HG03280 (cell line): ENCODE results near the gene BAIAP2L1.

ENCODE experiments used
- ATAC-seq: cut with Tn5 transposase; IDR thresholded peaks from one replicate; pipeline ENCODE4 v1.9.1; 2021; ENCODE audit warnings: mild to moderate bottlenecking, moderate library complexity; ENCODE audit not compliant: unreplicated experiment

BAIAP2L1 gene

DNA sequence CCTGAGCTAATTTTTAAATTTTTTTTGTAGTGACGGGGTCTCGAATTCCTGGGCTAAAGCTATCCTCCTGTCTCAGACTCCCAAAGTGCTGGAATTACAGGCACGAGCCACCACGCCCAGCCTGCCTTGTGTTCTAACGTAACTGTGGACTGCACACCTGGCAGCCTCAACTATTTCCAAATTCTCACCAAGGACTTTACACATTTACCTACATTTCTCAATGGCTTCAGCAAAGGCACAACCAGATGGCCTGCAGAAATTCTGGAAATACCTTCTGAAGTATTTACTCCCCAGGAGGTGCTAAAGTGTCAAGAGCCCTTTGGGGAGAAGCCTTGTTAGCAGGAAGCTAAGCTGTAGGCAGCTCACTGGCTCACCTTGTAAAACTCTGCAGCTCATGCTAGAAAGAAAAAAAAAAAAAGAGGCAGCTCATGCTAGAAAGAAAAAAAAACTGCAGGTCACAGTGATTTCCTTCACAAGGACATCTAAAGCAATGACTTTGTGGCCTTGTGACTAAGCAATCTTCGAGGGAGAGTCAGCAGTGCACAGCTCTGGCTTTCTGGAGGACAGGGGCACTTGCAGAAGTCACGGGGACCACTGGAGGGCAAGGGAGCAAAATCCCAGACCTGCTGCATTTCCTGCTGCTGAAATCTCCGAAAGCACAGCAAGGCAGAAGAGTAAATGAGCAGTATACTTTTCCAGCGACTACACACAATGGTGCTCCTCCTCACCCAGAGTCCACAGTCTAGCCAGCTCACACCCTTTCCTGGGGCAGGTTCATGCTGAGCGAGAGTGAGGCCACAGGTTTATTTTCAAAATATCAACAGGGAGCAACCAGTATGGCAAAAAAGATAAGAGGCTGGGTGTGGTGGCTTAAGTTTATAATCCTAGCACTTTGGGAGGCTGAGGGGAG, 40.4 kb downstream of the BAIAP2L1 start:
- ATAC-seq, result no peak

DNA sequence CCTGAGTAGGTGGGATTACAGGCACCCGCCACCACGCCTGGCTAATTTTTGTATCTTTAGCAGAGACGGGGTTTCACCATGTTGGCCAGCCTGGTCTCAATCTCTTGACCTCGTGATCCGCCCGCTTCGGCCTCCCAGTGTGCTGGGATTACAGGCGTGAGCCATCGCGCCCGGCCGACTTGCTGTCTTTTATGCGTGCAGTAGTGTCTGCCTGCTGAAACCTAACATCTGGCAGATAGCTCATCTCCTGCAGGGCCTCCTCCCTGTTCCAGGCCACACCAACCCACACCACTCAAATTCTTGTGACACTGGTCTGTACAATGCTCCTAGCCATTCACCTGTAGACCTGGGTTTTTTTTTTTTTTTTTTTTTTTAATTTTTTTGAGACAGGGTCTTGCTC, 41.5 kb downstream of the BAIAP2L1 start:
- ATAC-seq, result no peak

DNA sequence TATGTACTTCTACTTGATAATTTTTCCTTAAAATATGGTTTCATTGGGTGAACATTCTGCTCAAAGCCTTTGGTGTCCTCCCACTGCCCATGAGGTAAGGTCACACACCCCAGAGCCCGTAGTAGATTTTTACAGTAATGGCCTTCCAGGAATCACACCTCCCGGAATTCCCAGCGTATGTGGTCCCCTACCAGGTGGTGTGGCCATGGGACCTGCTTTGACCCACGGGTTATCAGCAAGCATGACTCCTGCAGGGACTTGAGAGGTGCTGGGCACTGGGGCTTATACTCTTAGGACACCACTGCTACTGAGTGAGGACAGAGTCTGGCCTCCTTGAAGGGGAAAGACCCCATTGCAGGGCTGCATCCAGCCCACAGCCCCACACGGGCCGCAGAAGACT, 42.2 kb downstream of the BAIAP2L1 start:
- ATAC-seq, result no peak

DNA sequence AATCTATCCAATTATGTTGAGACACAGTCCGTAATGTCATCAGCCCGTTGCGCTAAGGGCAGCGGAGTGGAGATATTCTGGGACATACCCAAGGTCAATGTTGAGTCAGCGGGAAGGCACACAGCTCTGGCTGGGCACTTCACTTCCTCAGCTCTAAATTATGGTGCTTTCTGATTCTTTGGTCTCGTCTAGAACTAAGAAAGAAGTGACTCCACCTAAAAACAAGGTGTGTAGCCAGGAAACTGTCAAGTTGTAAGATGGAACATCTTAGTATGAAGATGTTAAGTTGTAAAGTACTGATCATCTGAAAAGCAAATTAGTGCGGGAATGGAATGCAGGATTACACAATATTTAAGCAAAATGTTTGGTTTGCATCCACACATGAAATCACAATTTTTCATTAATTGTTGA, 43.1 kb downstream of the BAIAP2L1 start:
- ATAC-seq, result no peak

DNA sequence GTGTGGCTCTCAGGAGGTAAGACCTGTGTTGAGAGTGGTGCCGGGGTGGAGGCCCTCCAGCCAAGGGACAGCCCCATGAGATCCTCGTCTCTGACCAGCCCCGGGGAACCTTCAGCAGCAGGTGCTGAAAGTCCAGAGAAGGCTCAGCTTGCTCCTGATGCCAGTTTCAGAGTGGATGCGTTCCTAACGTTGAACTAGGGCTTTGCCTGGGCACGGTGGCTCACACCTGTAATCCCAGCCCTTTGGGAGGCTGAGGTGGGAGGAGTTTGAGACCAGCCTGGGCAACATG, 45.7 kb downstream of the BAIAP2L1 start:
- ATAC-seq, result no peak

DNA sequence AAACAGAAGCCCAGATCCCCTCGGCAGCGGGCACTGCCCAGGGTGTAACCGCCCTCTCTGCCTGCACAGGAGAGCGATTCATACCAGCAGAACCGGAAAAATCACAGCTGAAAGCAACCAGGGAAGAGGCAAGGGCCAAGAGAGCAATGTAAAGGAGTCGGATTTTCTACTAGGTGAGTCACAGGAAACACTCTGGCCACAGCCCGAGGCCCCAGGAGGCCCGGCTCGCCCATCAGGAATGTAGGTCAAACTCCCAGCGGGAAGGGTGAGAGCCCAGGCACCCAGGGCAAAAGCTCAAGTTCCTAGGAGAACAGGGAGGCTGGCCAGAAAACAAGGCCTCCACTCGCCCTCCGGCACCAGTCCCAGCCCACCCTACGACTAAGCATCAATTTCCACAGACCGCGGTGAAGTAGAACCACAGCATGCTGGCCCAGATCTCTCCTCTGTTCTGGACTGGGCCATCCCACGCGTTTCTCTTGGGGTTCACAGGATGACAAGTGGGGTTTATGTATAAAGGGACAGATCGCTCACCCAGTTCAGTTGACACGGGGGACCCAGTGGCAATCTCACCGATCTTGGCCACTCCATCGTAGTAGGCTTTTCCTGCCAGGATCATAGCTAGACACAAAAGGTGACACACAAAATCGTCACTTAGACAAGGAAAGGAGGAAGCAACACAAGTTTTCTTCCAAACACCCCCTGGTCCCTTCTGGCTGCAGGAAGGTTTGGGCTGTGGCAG, 46.2 kb downstream of the BAIAP2L1 start:
- ATAC-seq, result no peak

DNA sequence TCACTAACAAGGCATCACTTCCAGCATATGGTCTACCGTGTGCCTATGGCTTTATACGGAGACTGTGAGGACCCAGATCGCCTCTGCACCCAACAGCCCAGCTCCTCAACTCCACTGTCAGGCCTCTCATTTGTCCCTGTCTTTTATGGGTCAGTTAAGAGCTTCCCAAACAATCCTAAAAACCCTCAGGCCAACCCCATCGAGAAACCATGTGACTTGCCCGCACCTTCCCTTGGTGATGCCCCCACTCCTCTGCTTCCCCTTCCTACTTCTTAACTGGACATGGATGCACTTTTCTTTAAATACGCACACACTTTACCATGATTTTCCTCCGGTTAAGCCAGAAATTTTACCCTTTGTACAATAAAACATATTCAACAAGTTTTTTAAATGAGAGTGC, 46.8 kb downstream of the BAIAP2L1 start:
- no peak for ATAC-seq

DNA sequence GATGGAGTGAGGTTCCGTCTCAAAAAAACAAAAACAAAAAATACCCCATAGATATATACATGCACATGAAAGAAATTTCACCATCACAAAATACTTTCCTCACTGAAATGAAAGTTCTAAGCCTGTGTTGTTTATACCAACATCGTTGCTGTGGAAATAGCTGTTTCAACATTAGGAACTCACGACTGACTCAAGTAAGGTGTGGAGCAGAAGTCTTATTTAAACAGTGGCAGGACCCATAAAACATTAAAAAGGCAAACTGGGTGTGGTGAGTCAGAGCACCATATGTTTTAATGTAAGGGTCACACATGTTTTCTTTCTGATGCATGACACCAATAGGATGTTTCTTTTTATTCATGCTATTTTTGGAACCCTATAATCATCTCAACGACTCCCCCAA, 48.3 kb downstream of the BAIAP2L1 start:
- no peak for ATAC-seq

DNA sequence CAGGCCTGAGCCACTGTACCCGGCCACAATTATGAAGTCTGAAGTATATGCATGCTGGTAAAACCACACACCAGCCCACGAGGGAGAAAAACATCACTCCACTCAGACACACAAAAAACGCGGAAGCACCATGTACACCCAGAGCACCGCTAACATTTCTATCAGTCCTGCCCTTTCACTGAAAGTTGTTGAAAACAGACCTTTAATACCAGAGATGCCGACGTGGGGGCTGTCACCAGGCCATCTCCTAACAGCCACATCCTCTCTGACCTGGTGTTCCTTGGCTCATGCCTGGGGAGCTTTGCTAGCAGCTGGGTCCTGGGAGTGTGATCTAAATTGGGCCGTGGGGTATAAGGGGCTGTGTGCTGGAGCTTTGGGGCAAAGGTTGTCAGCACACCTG, 49.8 kb downstream of the BAIAP2L1 start:
- no peak for ATAC-seq

DNA sequence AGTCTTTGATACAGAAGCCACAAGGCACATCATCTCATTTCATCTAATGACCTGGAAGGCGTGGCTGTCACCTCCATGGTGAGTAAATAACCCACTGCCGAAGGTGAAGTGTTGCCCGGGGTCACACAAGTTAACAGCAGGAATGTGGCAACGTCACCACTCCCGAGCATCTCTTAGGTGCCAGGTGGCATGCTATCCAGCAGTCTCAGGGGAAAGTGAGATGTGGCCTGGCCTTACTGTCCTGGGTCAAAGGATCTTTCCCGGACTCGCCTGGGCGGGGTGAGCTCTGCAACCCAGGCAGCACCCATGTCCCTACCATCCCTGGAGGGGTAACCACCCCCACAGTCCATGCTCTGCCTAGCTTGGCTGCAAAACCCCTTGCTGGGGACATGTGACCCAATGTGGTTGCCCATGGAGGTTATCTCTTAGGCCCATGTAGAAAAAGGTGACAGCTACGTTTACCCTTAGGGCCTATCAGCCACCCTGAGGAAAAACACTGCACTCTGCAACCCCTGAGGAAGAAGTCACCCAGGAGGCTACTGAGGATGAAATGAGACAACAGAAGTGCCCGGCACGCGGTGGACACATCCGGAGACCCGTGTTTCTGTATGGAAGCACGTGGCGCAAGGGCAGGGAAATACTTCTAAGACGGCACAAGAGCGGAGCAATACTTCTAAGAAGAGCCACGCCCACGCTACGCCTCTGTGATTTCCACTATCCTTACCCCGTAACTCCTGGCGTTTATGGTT, 52.0 kb downstream of the BAIAP2L1 start:
- ATAC-seq, result no peak

DNA sequence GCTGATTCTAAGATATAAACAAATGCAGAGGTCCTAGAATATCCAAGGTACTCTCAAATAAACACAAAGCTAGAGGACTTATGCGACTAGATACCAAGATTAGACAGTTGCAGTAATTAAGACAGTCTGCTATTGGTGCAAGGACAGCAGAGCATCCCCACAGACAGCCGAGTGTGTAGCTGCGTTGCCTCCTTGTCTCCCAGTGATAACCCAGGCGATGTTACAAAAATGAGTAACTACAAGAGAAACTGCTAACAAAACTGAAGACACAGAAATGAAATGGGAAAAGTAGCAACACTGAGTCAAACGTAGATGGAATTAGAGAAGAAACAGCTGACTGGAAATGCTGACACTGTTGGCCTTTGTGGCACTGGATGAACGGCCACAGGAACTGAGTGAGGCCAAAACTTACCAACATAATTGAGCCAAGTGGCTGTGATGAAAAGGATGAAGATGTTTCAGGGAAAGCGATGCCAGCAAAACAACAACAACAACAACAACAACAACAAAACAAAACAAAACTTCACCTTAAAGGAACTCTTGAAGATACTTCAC, 54.3 kb downstream of the BAIAP2L1 start:
- no peak for ATAC-seq

DNA sequence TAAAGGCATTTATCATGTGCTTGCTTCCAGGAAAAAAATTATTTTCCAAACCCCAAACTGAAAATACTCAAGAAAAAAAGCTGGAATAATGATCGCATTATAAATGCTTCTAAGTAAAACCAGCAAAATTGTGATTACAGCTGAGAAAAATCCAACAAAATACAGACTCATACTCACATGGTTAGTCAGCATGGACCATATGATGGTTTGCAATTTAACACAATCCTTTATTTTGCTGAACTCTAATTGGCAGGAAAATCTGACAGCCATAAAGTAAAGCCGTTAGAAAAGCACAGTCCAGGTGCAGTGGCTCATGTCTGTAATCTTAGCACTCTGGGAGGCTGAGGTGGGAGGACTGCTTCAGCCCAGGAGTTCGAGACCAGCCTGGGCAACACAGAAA, 59.8 kb downstream of the BAIAP2L1 start:
- no peak for ATAC-seq

DNA sequence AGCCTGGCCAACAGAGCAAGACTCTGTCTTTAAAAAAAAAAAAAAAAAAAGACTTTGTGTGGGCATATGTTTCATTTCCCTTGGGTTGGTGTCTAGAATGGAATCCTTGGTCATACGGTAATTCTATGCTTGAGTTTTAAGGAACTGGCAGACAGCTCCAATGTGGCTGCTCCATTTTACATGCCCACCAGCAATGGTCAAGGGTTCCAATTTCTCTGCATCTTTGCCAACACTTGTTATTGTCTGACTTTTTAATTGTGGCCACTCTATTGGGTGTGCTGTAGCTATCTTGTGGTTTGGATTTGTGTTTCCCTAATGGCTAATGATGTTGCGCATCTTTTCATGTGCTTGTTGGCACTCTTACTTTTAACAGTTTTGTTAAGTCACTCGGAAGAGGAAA, 61.8 kb downstream of the BAIAP2L1 start:
- no peak for ATAC-seq

DNA sequence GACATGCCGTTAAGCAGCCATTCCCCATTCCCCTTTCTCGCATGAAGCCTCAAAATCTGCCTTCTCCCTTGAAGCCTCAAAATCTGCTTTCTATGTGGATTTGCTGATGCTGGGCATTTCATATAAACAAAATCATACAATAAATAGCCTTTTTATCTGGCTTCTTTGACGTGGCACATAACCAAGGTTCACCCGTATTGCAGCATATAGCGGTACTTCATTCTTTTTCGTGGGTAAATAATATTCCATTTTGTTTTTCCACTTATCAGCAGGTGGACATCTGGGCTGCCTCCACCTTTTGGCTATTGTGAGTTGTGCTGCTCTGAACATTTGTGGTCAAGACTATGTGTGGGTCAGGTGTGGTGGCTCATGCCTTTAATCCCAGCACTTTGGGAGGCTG, 62.4 kb downstream of the BAIAP2L1 start:
- ATAC-seq, result no peak

DNA sequence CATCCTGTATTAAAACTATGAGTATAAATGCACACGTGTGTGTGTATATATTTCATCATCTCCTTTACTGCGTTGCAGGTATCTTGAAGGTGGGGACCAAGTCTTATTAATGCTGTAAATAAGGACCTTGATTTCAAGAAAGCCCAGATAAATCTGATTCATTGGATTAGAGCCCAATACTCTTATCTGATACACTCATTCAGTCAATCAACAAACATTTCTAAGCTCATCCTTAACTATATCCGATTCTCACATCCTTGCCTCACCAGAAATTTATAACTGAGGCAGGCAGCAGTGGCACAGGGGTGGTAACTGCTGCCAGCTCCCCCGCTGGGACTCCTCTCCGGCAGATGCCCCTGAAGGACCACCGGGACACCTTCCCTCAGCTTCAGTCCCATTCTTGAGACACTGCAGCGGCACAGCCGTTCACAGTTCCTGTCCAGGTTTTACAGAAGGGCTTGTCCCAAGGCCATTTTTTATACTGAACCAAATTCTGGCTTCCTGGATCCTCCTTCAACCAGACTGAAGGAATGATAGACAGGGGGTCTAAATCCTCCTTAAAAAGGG, 65.4 kb downstream of the BAIAP2L1 start:
- no peak for ATAC-seq

DNA sequence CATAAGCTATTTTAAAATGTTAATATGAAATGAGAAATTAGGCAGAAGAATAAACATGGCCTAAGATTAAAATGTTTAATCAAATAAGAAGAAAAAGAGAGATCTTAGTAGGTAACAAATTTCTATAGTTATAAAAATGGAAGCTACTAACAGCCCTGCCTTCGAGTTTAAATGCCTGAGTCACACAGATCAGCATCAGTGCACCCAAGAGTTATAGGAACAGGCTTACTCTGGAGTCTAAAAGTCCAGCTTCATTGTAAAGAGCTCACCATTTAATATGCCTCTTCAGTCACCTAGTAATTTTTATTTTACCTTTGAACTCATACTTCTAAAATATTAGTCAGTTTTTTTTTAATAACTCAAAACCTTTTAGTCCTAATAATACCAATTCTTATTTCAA, 66.8 kb downstream of the BAIAP2L1 start:
- no peak for ATAC-seq

DNA sequence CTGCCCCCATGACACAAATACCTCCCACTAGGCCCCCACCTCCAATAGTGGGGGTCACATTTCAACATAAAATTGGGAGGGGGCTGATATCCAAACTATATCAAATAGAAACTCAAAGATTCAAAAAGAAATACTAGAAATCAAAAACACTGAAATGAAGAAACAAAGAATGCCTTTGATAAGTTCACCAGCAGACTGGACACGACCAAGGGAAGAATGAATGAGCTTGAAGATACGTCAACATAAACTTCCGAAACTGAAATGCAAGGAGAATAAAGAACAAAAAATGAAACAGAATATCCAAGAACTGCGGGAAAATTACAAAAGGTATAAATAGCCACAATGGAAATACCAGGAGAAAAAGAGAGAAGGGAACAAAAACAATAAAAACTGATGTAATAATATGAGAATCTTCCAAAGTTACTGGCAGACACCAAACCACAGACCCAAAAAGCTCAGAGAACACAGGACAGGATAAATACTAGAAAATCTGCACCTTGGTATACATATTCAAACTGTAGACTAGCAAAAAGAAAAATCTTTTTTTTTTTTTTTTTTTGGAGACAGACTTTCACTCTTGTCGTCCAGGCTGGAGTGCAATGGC, 69.9 kb downstream of the BAIAP2L1 start:
- ATAC-seq, result no peak

DNA sequence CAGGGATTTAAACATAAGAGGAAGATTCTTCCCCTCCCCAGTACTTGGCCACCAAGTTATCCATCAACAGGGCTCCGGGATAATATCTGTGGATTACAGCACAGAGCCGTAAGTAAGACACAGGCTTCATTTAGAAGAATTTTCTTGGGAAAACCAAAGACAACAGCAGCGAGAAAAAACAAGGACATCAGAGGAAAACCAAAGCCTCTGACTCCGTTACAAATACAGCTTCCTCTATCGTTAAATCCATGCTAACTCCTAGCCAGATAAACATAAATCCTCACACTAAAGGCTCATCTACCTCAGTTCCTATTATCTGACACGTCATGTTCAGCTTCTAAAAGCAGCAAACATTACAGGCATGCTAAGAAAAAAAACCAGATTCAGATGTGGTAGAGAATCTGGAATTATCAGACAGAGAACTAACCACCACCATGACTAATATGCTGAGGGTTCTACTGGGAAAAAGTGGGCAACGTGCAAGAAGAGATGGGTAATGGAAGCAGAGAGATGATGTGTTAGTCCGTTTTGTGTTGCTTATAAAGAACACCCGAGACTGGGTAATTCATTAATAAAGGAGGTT, 71.0 kb downstream of the BAIAP2L1 start:
- ATAC-seq, result no peak

DNA sequence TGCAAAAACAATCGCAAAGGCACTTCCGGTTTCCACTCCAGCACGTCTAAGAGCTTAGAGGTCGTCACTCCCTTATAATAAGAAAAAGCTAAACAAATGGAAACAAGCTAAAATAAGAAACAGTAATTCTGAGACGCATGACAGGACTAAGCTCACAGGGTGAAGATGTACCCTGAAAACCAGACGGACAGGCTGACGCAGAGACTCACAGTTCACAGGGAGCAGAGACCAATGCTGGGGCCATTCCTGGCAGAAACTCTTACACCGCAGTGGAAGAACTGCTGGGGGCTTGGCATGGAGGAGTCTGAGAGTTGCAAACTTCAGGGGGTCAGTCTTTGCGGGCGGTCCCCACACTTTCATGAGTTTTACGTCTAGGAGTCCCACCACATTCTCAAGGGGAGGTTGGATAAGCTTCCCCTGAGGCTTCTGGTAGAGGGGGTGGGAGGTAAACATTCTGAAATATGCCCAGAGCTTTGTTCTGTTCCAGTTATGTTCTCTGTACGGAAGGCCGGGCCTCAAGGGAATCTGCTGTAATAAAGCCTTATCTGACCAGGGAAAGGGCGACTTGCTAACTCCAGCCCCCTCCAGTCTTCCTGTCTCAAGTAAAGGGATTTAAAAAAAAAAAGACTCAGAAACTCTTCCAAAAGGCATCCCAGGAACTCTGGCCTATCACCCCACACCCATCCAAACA, 71.6 kb downstream of the BAIAP2L1 start:
- no peak for ATAC-seq

DNA sequence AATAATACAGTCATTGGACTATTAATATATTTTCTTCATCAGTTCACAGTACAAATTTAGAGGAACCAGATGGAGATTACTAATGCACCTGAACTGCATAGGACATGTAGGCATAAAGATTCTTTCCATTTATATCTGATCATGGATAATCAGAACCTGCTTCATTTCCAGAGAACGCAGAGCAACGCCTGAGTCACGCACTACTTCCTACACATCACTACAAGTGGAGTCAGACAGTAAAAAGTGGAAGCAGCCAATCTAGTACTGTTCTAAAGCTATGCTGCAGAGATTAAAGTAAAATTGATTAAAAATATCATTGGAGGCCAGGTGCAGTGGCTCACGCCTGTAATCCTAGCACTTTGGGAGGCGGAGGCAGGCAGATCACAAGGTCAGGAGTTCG, 76.1 kb downstream of the BAIAP2L1 start:
- no peak for ATAC-seq
